ENCODE results near the gene VAMP8. TPM values are rescaled to one million over a fixed set of nuclear protein-coding genes. Genes with fewer than 3 reads are reported as not detected.

The VAMP8 gene
- total RNA-seq, 1 experiment from 2014 or later: 52.0 TPM

- Mint-ChIP-seq H3K27me3 (ENCODE audit: low read depth) (peaks cover 10% of the 10 kb centered on the region), H3K36me3 (peaks cover 16% of the 10 kb centered on the region), H3K4me1 (peaks cover 14% of the 10 kb centered on the region), H3K9me3 (no peaks in the 10 kb centered on the region), H3K4me3 (peak overlapping the region; percentile 98), H3K27ac (peak overlapping the region; percentile 91)
- DNase-seq (ENCODE audit: low spot score): no peak
- CTCF ChIA-PET: interaction anchor here (0.6 to 2.3 kb wide), 5 partner anchors 17 to 668 kb away, joined by 3 to 12 read pairs (median 7); partner anchors contain the start of genes GGCX and VAMP8
- TF ChIP-seq SMAD3 (CRISPR knock-in tag; IDR thresholded peaks at IDR 0.05; ENCODE audit: borderline replicate concordance): 0 out of 2 replicates have a peak, but pooled peaks have one; percentile 55
- no peak for TF ChIP-seq NFYB (CRISPR knock-in tag; conservative IDR thresholded peaks at IDR 0.05; ENCODE audit: low read depth)
- TF ChIP-seq NR3C1 (CRISPR knock-in tag; conservative IDR thresholded peaks at IDR 0.05; ENCODE audit: low read depth): no peak
- TF ChIP-seq GABPB1 (CRISPR knock-in tag; IDR thresholded peaks at IDR 0.05): no peak
- no peak for ATAC-seq
- POLR2A ChIA-PET: interaction anchor here (0.5 to 1.5 kb wide), 6 partner anchors 10 to 182 kb away, joined by 3 to 5 read pairs (median 4); partner anchors contain the start of gene VAMP8
These were observed 17.4 kb downstream of the VAMP8 start for GRCh38 chr2:85594715-85595300.

GRCh38 chr2:85595301-85596025 is 18.1 kb downstream of the VAMP8 start, which contains the start of gene RNF181:
Gene RNF181 (plus strand): TSS chr2:85595745. CDS start chr2:85595764, 19 bp downstream.
- CTCF ChIA-PET: interaction anchor here (0.6 to 2.3 kb wide), 5 partner anchors 18 to 669 kb away, joined by 3 to 12 read pairs (median 7); partner anchors contain the start of genes GGCX and VAMP8
- Mint-ChIP-seq H3K27me3 (ENCODE audit: low read depth) (peaks cover 5% of the 10 kb centered on the region), H3K9me3 (no peaks in the 10 kb centered on the region), H3K27ac (peak within 1 kb of the TSS; percentile 91), H3K36me3 (peaks cover 16% of the 10 kb centered on the region), H3K4me3 (peak within 1 kb of the TSS; percentile 98), H3K4me1 (peaks cover 14% of the 10 kb centered on the region)
- DNase-seq (ENCODE audit: low spot score): peak; percentile 91
- peak; percentile 99 for ATAC-seq
- TF ChIP-seq CREM (CRISPR knock-in tag; IDR thresholded peaks at IDR 0.05) (peak; percentile 54; the same call in 1 of the 2 replicates), ARID4B (CRISPR knock-in tag; IDR thresholded peaks at IDR 0.05; ENCODE audit: borderline replicate concordance) (peak; percentile 4; the same call in 1 of the 2 replicates), NFYB (CRISPR knock-in tag; conservative IDR thresholded peaks at IDR 0.05; ENCODE audit: low read depth) (peak; percentile 91), EMX1 (CRISPR knock-in tag; IDR thresholded peaks at IDR 0.05) (no peak), MAX (CRISPR knock-in tag; IDR thresholded peaks at IDR 0.05) (peak; percentile 24; the same call in 1 of the 2 replicates), MYBL2 (CRISPR knock-in tag; IDR thresholded peaks at IDR 0.05) (0 out of 2 replicates have a peak, but pooled peaks have one; percentile 34), FOXP1 (CRISPR knock-in tag; IDR thresholded peaks at IDR 0.05; ENCODE audit: borderline replicate concordance) (no peak; the same call in 1 of the 2 replicates), ZNF219 (CRISPR knock-in tag; IDR thresholded peaks at IDR 0.05; ENCODE audit: borderline replicate concordance) (no peak), ATF6 (CRISPR knock-in tag; IDR thresholded peaks at IDR 0.05) (no peak), GABPB1 (CRISPR knock-in tag; IDR thresholded peaks at IDR 0.05) (peak; percentile 61), HMGXB4 (CRISPR knock-in tag; IDR thresholded peaks at IDR 0.05) (0 out of 2 replicates have a peak, but pooled peaks have one; percentile 18), ETV6 (CRISPR knock-in tag; IDR thresholded peaks at IDR 0.05) (no peak), FOXK1 (CRISPR knock-in tag; IDR thresholded peaks at IDR 0.05) (peak; percentile 73)
- TF ChIP-seq, protein P1, sequence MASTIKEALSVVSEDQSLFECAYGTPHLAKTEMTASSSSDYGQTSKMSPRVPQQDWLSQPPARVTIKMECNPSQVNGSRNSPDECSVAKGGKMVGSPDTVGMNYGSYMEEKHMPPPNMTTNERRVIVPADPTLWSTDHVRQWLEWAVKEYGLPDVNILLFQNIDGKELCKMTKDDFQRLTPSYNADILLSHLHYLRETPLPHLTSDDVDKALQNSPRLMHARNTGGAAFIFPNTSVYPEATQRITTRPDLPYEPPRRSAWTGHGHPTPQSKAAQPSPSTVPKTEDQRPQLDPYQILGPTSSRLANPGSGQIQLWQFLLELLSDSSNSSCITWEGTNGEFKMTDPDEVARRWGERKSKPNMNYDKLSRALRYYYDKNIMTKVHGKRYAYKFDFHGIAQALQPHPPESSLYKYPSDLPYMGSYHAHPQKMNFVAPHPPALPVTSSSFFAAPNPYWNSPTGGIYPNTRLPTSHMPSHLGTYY (CRISPR knock-in tag; IDR thresholded peaks at IDR 0.05): no peak
- TF ChIP-seq, protein P2, sequence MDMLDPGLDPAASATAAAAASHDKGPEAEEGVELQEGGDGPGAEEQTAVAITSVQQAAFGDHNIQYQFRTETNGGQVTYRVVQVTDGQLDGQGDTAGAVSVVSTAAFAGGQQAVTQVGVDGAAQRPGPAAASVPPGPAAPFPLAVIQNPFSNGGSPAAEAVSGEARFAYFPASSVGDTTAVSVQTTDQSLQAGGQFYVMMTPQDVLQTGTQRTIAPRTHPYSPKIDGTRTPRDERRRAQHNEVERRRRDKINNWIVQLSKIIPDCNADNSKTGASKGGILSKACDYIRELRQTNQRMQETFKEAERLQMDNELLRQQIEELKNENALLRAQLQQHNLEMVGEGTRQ (CRISPR knock-in tag; IDR thresholded peaks at IDR 0.05): peak; percentile 95
- TF ChIP-seq, protein P3, sequence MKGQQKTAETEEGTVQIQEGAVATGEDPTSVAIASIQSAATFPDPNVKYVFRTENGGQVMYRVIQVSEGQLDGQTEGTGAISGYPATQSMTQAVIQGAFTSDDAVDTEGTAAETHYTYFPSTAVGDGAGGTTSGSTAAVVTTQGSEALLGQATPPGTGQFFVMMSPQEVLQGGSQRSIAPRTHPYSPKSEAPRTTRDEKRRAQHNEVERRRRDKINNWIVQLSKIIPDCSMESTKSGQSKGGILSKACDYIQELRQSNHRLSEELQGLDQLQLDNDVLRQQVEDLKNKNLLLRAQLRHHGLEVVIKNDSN (CRISPR knock-in tag; IDR thresholded peaks at IDR 0.05): peak; percentile 93
- POLR2A ChIA-PET: interaction anchor here (0.7 to 1.5 kb wide), 4 partner anchors 9 to 183 kb away, joined by 3 to 5 read pairs (median 4); partner anchors contain the start of gene VAMP8
